CD4-positive, alpha-beta T cell (primary cell): Measurements from ENCODE around the gene GRID1. TPM values are rescaled to one million over a fixed set of nuclear protein-coding genes. Genes with fewer than 3 reads are reported as not detected.

ENCODE experiments used
- ATAC-seq: fragments of 200-7000 bp; cut with Tn5 transposase; one replicate; pipeline ENCODE4 v1.10.0; 2022; ENCODE audit warnings: mild to moderate bottlenecking; ENCODE audit not compliant: poor library complexity
- CTCF ChIA-PET: fragments of 350-600 bp; sonication (Branson Sonifier 250); formaldehyde crosslinking; loops from one replicate; lab custom pipeline; 2021; ENCODE audit warnings: antibody characterized with exemption, inconsistent platforms; lab: Charles Lee
- POLR2A ChIA-PET: fragments of 350-600 bp; sonication (Branson Sonifier 250); formaldehyde crosslinking; loops from one replicate; lab custom pipeline; 2021; ENCODE audit warnings: antibody characterized with exemption, inconsistent platforms; lab: Charles Lee
- DNase-seq, 14 experiments: peaks; one replicate each; pipeline ENCODE4 v3.0.0-alpha.2; 2013 to 2020; ENCODE audit warnings: mixed read lengths in 2 of 14
- H3K27ac ChIP-seq, 2 donors: one replicate each; pipeline versions ENCODE4 v1.5.1 to v1.7.0; 2013; ENCODE audit warnings: low read length in 2 of 2, low read depth in 1 of 2, mild to moderate bottlenecking in 1 of 2
- H3K27me3 ChIP-seq, 2 experiments: 1 replicate in 1 of 2; 2 replicates in 1 of 2; pipeline versions ENCODE4 v1.6.1 to v1.7.0; 2013; ENCODE audit warnings: low read length in 2 of 2, control low read depth in 1 of 2, mild to moderate bottlenecking in 1 of 2, moderate library complexity in 1 of 2; ENCODE audit not compliant: insufficient read depth in 2 of 2, control insufficient read depth in 1 of 2
- H3K36me3 ChIP-seq: one replicate; pipeline ENCODE4 v1.6.1; 2013; ENCODE audit warnings: low read length, control low read depth; ENCODE audit not compliant: insufficient read depth
- H3K4me1 ChIP-seq: one replicate; pipeline ENCODE4 v1.6.1; 2013; ENCODE audit warnings: low read length, control low read depth; ENCODE audit not compliant: insufficient read depth
- H3K4me3 ChIP-seq: one replicate; pipeline ENCODE4 v1.5.1; 2013; ENCODE audit warnings: mild to moderate bottlenecking, low read length, moderate library complexity
- H3K9me3 ChIP-seq, 2 experiments: 1 replicate in 1 of 2; 2 replicates in 1 of 2; pipeline versions ENCODE4 v1.6.1 to v1.7.0; 2013; ENCODE audit warnings: low read length in 2 of 2, mild to moderate bottlenecking in 2 of 2, control low read depth in 1 of 2, moderate library complexity in 1 of 2; ENCODE audit not compliant: control insufficient read depth in 1 of 2, insufficient read depth in 1 of 2
- H3K27ac Mint-ChIP-seq: one replicate; pipeline ENCODE4 v1.8.0; 2020; ENCODE audit warnings: mixed read lengths
- H3K27me3 Mint-ChIP-seq: one replicate; pipeline ENCODE4 v1.8.0; 2021; ENCODE audit warnings: mixed read lengths
- H3K36me3 Mint-ChIP-seq: one replicate; pipeline ENCODE4 v1.8.0; 2021; ENCODE audit warnings: low read depth, mixed read lengths
- H3K4me1 Mint-ChIP-seq: one replicate; pipeline ENCODE4 v1.8.0; 2021; ENCODE audit warnings: low read depth, mixed read lengths
- H3K4me3 Mint-ChIP-seq: one replicate; pipeline ENCODE4 v1.8.0; 2020; ENCODE audit warnings: mild to moderate bottlenecking, mixed read lengths
- H3K9me3 Mint-ChIP-seq: one replicate; pipeline ENCODE4 v1.8.0; 2020; ENCODE audit warnings: mixed read lengths
- CTCF ChIP-seq: fragments of 200-600 bp; IDR thresholded peaks from one replicate; pipeline ENCODE4 v1.8.0; 2022; ENCODE audit warnings: antibody characterized with exemption, mild to moderate bottlenecking
- intact Hi-C, 2 experiments: fragments of 100-400 bp; cut with DNase I in 1 of 2; cut with micrococcal nuclease in 1 of 2; formaldehyde crosslinking; loops; one replicate each; pipeline versions ENCODE4 v1.15.1 to v1.9.0; 2023 to 2025; cut with DNase I, micrococcal nuclease
- total RNA-seq, 174 experiments: library from RNA in 2 of 174; stranded (reverse) in 2 of 174; gene quantifications; one replicate each; pipeline ENCODE4 v1.2.3 and lab custom pipeline; 2021 to 2026

GRID1 gene
- total RNA-seq, 2 experiments from 2014 or later = not detected

- Histone ChIP-seq H3K4me1 (no peaks in the 10 kb centered on the region), H3K4me3 (no peak overlapping the region), H3K9me3 (peaks cover 0 to 4% of the 10 kb centered on the region in 2 experiments), H3K27me3 (no peaks in the 10 kb centered on the region), H3K27ac (no peak overlapping the region), H3K36me3 (no peaks in the 10 kb centered on the region)
- ChIA-PET POLR2A (no interaction called here), CTCF (no interaction called here)
- DNase-seq = no peak
- Mint-ChIP-seq H3K4me3 (no peak overlapping the region), H3K4me1 (no peaks in the 10 kb centered on the region), H3K36me3 (no peaks in the 10 kb centered on the region), H3K9me3 (no peaks in the 10 kb centered on the region), H3K27ac (no peak overlapping the region), H3K27me3 (peaks cover 21% of the 10 kb centered on the region)
- TF ChIP-seq CTCF = no peak
- no peak for ATAC-seq
- intact Hi-C loops = no loop called here
These were observed 37.4 kb downstream of the GRID1 start for GRCh38 chr10:86329093-86329710.

- Mint-ChIP-seq H3K9me3 (no peaks in the 10 kb centered on the region), H3K4me1 (no peaks in the 10 kb centered on the region), H3K36me3 (no peaks in the 10 kb centered on the region), H3K4me3 (no peak overlapping the region), H3K27me3 (peaks cover 25% of the 10 kb centered on the region), H3K27ac (no peak overlapping the region)
- TF ChIP-seq CTCF = no peak
- no peak overlapping the region for H3K4me3 ChIP-seq
- H3K9me3 ChIP-seq = peaks cover 0 to 4% of the 10 kb centered on the region in 2 experiments
- no peaks in the 10 kb centered on the region for H3K27me3 ChIP-seq
- no peak overlapping the region for H3K27ac ChIP-seq
- CTCF ChIA-PET = no interaction called here
- intact Hi-C loops = no loop called here
- no peak for ATAC-seq
- POLR2A ChIA-PET = no interaction called here
- no peak for DNase-seq
- H3K36me3 ChIP-seq = no peaks in the 10 kb centered on the region
- H3K4me1 ChIP-seq = no peaks in the 10 kb centered on the region
These were observed 38.5 kb downstream of the GRID1 start for GRCh38 chr10:86327954-86328725.

GRCh38 chr10:86325158-86325557 lies 41.4 kb downstream of the GRID1 start:
- no peak for TF ChIP-seq CTCF
- DNase-seq (no peak), ATAC-seq (no peak)
- no peaks in the 10 kb centered on the region for H3K9me3 Mint-ChIP-seq
- Histone ChIP-seq H3K4me1 (no peaks in the 10 kb centered on the region), H3K9me3 (no peaks in the 10 kb centered on the region), H3K4me3 (no peak overlapping the region), H3K27ac (no peak overlapping the region), H3K27me3 (no peaks in the 10 kb centered on the region), H3K36me3 (no peaks in the 10 kb centered on the region)
- peaks cover 31% of the 10 kb centered on the region for H3K27me3 Mint-ChIP-seq
- ChIA-PET POLR2A (no interaction called here), CTCF (no interaction called here)
- H3K36me3 Mint-ChIP-seq = no peaks in the 10 kb centered on the region
- H3K4me1 Mint-ChIP-seq = no peaks in the 10 kb centered on the region
- no peak overlapping the region for H3K27ac Mint-ChIP-seq
- no peak overlapping the region for H3K4me3 Mint-ChIP-seq
- intact Hi-C loops = no loop called here
